ENCODE measurements around the gene MAN1C1. TPM values are rescaled to one million over a fixed set of nuclear protein-coding genes. Genes with fewer than 3 reads are reported as not detected.

The MAN1C1 gene
- total RNA-seq, 1 donor from 2014 or later = 20.4 TPM

- no peaks in the 10 kb centered on the region for H3K9me3 ChIP-seq
Observed at GRCh38 chr1:25699500-25700143, 83.0 kb downstream of the MAN1C1 start.

GRCh38 chr1:25700144-25700523 lies 83.5 kb downstream of the MAN1C1 start:
- intact Hi-C loops (cut with DNase I) = no loop called here
- no peaks in the 10 kb centered on the region for H3K27me3 ChIP-seq (ENCODE audit: low read depth)
- peak overlapping the region; percentile 73 for H3K27ac ChIP-seq
- H3K4me3 ChIP-seq = no peak overlapping the region
- H3K36me3 ChIP-seq = no peaks in the 10 kb centered on the region
- ATAC-seq (no peak), DNase-seq (no peak)
- H3K9me3 ChIP-seq = no peaks in the 10 kb centered on the region
- TF ChIP-seq CTCF (IDR thresholded peaks at IDR 0.05) = no peak
- peaks cover 52% of the 10 kb centered on the region for H3K4me1 ChIP-seq

More at GRCh38 chr1:25699500-25700143, 83.0 kb downstream of the MAN1C1 start:
- Histone ChIP-seq H3K4me3 (no peak overlapping the region), H3K27me3 (ENCODE audit: low read depth) (no peaks in the 10 kb centered on the region), H3K27ac (peak overlapping the region; percentile 73), H3K36me3 (no peaks in the 10 kb centered on the region), H3K4me1 (peaks cover 51% of the 10 kb centered on the region)
- no peak for ATAC-seq
- TF ChIP-seq CTCF (IDR thresholded peaks at IDR 0.05) = no peak
- intact Hi-C loops (cut with DNase I) = no loop called here
- DNase-seq = no peak

GRCh38 chr1:25700626-25701025 lies 84.0 kb downstream of the MAN1C1 start:
- H3K4me1 ChIP-seq = peaks cover 52% of the 10 kb centered on the region
- no peak overlapping the region for H3K27ac ChIP-seq
- no peaks in the 10 kb centered on the region for H3K9me3 ChIP-seq
- TF ChIP-seq CTCF (IDR thresholded peaks at IDR 0.05) = no peak
- intact Hi-C loops (cut with DNase I) = no loop called here
- H3K4me3 ChIP-seq = no peak overlapping the region
- ATAC-seq (no peak), DNase-seq (no peak)
- no peaks in the 10 kb centered on the region for H3K36me3 ChIP-seq
- H3K27me3 ChIP-seq (ENCODE audit: low read depth) = no peaks in the 10 kb centered on the region

GRCh38 chr1:25701030-25701785 lies 84.6 kb downstream of the MAN1C1 start:
- no peak for DNase-seq
- Histone ChIP-seq H3K27ac (no peak overlapping the region), H3K4me3 (no peak overlapping the region), H3K4me1 (peaks cover 51% of the 10 kb centered on the region), H3K27me3 (ENCODE audit: low read depth) (no peaks in the 10 kb centered on the region), H3K9me3 (no peaks in the 10 kb centered on the region), H3K36me3 (no peaks in the 10 kb centered on the region)
- TF ChIP-seq CTCF (IDR thresholded peaks at IDR 0.05) = no peak
- ATAC-seq = no peak
- intact Hi-C loops (cut with DNase I) = no loop called here

- Histone ChIP-seq H3K4me1 (peaks cover 56% of the 10 kb centered on the region), H3K4me3 (no peak overlapping the region), H3K36me3 (no peaks in the 10 kb centered on the region), H3K9me3 (no peaks in the 10 kb centered on the region), H3K27me3 (ENCODE audit: low read depth) (no peaks in the 10 kb centered on the region), H3K27ac (no peak overlapping the region)
- intact Hi-C loops (cut with DNase I) = no loop called here
- TF ChIP-seq CTCF (IDR thresholded peaks at IDR 0.05) = no peak
- ATAC-seq (no peak), DNase-seq (no peak)
Observed at GRCh38 chr1:25702101-25702775, 85.6 kb downstream of the MAN1C1 start.
